Measurements from ENCODE around the gene CDK6. TPM values are rescaled to one million over a fixed set of nuclear protein-coding genes. Genes with fewer than 3 reads are reported as not detected.

Gene CDK6
- polyA plus RNA-seq, 2 of the 4 experiments (the other 2 are of a cell fraction): 13.6 to 25.9 TPM

DNA sequence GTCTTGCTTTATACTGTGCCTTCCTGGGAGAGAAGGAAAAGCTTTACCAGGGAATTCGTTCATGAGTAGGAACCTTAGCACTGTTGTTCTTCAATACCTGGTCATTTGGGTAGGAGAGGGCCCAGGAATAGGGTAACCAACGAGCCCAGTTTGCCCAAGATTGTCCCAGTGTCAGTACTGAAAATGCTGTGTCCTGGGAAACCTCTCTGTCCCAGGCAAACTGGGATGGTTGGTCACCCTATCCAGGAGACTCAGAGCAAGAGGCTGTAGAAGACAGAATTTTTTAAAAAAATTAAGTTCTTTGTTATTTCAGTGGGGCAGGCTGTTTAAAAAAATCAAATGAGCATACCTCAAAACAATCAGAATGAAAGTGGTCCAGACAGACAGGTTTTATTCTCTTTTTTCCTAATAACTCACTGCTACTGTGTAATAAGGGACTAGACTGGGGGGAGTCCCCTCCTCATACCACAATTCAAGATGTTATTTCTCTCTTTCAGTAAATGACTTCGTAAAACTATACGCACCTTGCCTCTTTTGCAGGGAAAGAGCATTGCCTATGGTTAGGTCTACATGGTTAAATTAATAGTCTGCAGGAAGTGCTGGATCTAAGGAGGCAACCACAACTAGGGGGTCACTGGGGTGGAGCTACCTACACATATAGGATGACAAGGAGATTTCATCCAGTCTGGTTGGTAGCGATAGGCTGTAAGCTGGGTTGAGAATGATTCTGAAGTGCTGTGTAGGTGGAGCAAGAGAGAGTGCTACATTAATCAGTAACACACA lies 205.1 kb downstream of the CDK6 start:
- Histone ChIP-seq H3K9me3 (no peaks in the 10 kb centered on the region), H3K4me2 (no peak overlapping the region), H3K27ac (peak overlapping the region in 1 of 2 experiments; percentile 31; a peak in 2 of 6 replicates), H3K4me3 (no peak overlapping the region), H3K4me1 (peaks cover 46% of the 10 kb centered on the region)
- ChIA-PET CTCF (interaction anchor here (1.0 to 4.4 kb wide), 4 partner anchors 10 to 202 kb away, joined by 3 to 23 read pairs (median 5); no protein-coding TSS in a partner anchor), POLR2A (no interaction called here)
- FAIRE-seq (no peak), DNase-seq (ENCODE audit: low read depth in 1 of 2, low spot score in 1 of 2) (no peak), ATAC-seq (no peak)
- 87% methylated on average over 5 of the region's 5 CpGs for WGBS (ENCODE audit: missing lambda C conversion rate)
- TF ChIP-seq NFE2L2 (conservative IDR thresholded peaks at IDR 0.05; ENCODE audit: low read length) (no peak), CHD4 (IDR thresholded peaks at IDR 0.05; ENCODE audit: borderline replicate concordance) (no peak), MAZ (IDR thresholded peaks at IDR 0.05; ENCODE audit: borderline replicate concordance, low read depth, low read length) (no peak), PHF8 (IDR thresholded peaks at IDR 0.05; ENCODE audit: borderline replicate concordance, low read depth) (no peak), MYC (IDR thresholded peaks at IDR 0.05; ENCODE audit: borderline replicate concordance, low read length) (no peak), ESRRA (IDR thresholded peaks at IDR 0.05; ENCODE audit: borderline replicate concordance, low read length) (no peak), FOXS1 (CRISPR knock-in tag; IDR thresholded peaks at IDR 0.05) (no peak), FOSL2 (IDR thresholded peaks at IDR 0.05) (no peak), FOSL2 (CRISPR knock-in tag; IDR thresholded peaks at IDR 0.05) (no peak), CBX2 (IDR thresholded peaks at IDR 0.05; ENCODE audit: borderline replicate concordance, low read depth) (no peak), ZC3H11A (IDR thresholded peaks at IDR 0.05) (no peak)
- TF ChIP-seq, protein P1, sequence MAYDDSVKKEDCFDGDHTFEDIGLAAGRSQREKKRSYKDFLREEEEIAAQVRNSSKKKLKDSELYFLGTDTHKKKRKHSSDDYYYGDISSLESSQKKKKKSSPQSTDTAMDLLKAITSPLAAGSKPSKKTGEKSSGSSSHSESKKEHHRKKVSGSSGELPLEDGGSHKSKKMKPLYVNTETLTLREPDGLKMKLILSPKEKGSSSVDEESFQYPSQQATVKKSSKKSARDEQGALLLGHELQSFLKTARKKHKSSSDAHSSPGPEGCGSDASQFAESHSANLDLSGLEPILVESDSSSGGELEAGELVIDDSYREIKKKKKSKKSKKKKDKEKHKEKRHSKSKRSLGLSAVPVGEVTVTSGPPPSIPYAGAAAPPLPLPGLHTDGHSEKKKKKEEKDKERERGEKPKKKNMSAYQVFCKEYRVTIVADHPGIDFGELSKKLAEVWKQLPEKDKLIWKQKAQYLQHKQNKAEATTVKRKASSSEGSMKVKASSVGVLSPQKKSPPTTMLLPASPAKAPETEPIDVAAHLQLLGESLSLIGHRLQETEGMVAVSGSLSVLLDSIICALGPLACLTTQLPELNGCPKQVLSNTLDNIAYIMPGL (CRISPR knock-in tag; IDR thresholded peaks at IDR 0.05; ENCODE audit: borderline replicate concordance): no peak
- TF ChIP-seq, protein P2, sequence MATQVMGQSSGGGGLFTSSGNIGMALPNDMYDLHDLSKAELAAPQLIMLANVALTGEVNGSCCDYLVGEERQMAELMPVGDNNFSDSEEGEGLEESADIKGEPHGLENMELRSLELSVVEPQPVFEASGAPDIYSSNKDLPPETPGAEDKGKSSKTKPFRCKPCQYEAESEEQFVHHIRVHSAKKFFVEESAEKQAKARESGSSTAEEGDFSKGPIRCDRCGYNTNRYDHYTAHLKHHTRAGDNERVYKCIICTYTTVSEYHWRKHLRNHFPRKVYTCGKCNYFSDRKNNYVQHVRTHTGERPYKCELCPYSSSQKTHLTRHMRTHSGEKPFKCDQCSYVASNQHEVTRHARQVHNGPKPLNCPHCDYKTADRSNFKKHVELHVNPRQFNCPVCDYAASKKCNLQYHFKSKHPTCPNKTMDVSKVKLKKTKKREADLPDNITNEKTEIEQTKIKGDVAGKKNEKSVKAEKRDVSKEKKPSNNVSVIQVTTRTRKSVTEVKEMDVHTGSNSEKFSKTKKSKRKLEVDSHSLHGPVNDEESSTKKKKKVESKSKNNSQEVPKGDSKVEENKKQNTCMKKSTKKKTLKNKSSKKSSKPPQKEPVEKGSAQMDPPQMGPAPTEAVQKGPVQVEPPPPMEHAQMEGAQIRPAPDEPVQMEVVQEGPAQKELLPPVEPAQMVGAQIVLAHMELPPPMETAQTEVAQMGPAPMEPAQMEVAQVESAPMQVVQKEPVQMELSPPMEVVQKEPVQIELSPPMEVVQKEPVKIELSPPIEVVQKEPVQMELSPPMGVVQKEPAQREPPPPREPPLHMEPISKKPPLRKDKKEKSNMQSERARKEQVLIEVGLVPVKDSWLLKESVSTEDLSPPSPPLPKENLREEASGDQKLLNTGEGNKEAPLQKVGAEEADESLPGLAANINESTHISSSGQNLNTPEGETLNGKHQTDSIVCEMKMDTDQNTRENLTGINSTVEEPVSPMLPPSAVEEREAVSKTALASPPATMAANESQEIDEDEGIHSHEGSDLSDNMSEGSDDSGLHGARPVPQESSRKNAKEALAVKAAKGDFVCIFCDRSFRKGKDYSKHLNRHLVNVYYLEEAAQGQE (IDR thresholded peaks at IDR 0.05): no peak
- TF ChIP-seq, protein P3, sequence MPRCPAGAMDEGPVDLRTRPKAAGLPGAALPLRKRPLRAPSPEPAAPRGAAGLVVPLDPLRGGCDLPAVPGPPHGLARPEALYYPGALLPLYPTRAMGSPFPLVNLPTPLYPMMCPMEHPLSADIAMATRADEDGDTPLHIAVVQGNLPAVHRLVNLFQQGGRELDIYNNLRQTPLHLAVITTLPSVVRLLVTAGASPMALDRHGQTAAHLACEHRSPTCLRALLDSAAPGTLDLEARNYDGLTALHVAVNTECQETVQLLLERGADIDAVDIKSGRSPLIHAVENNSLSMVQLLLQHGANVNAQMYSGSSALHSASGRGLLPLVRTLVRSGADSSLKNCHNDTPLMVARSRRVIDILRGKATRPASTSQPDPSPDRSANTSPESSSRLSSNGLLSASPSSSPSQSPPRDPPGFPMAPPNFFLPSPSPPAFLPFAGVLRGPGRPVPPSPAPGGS (IDR thresholded peaks at IDR 0.05): no peak

DNA sequence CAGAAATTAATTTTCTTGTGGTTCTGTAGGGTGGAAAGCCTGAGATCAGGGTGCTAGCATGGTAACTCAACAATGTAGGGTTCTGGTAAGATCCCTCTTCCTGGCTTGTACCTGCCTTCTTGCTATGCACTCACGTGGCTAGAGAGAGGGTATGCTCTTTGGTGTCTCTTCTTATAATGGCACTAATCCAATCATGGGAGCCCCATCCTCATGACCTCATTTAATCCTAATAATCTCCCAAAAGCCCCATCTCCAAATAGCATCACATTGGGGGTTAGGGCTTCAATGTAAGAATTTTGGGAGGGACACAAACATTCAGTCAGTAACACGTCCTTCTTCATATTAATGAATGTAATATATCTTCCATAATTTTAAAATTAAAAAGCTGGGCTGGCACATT lies 206.6 kb downstream of the CDK6 start:
- ATAC-seq: no peak
- H3K4me2 ChIP-seq: no peak overlapping the region
- whole genome bisulfite sequencing (ENCODE audit: missing lambda C conversion rate): 94% methylated on average over 2 of the region's 2 CpGs
- no peak overlapping the region for H3K4me3 ChIP-seq
- peaks cover 44% of the 10 kb centered on the region for H3K4me1 ChIP-seq
- TF ChIP-seq CHD2 (IDR thresholded peaks at IDR 0.05; ENCODE audit: low read length, partially characterized antibody) (no peak), HOXB5 (CRISPR knock-in tag; IDR thresholded peaks at IDR 0.05) (no peak)
- no peak for FAIRE-seq
- H3K9me3 ChIP-seq: no peaks in the 10 kb centered on the region
- POLR2A ChIA-PET: no interaction called here
- no peak overlapping the region for H3K27ac ChIP-seq
- DNase-seq (ENCODE audit: low read depth in 1 of 2, low spot score in 1 of 2): no peak
- CTCF ChIA-PET: interaction anchor here (1.0 to 4.4 kb wide), 4 partner anchors 9 to 203 kb away, joined by 3 to 23 read pairs (median 5); no protein-coding TSS in a partner anchor

Measured in A549 (cell line).